A673 (cell line): Measurements from ENCODE around the gene SYNE1. TPM values are rescaled to one million over a fixed set of nuclear protein-coding genes. Genes with fewer than 3 reads are reported as not detected.

ENCODE experiments used
- BruUV-seq: library from RNA; stranded (reverse); fragments of 400-500 nt; replicated peaks from 2 replicates; lab custom pipeline; 2021; lab: Mats Ljungman, UMichigan
- CTCF ChIA-PET: fragments of 300-600 bp; sonication (Branson Sonifier 250); formaldehyde crosslinking; loops from one replicate; lab custom pipeline; 2022; ENCODE audit warnings: antibody characterized with exemption; lab: Charles Lee
- POLR2A ChIA-PET: fragments of 300-600 bp; sonication (Branson Sonifier 250); formaldehyde crosslinking; loops from one replicate; lab custom pipeline; 2022; ENCODE audit warnings: antibody characterized with exemption; ENCODE audit not compliant: low non-redundant PET; lab: Charles Lee
- DNase-seq: peaks from one replicate; pipeline ENCODE4 v3.0.0-alpha.2; 2015; ENCODE audit warnings: low spot score
- H3K27ac ChIP-seq: fragments of 200-600 bp; sonication (generic); 2 replicates; pipeline ENCODE4 v1.5.1; 2016; ENCODE audit warnings: mixed run types, low read depth, mild to moderate bottlenecking, mixed read lengths, antibody characterized with exemption, low read length; ENCODE audit not compliant: poor library complexity, severe bottlenecking
- H3K27me3 ChIP-seq: fragments of 200-600 bp; sonication (generic); replicated peaks from 2 replicates; pipeline ENCODE4 v1.6.1; 2017; ENCODE audit warnings: mixed run types, low read depth, mild to moderate bottlenecking, mixed read lengths, antibody characterized with exemption, low read length; ENCODE audit not compliant: insufficient read depth, poor library complexity
- H3K36me3 ChIP-seq: fragments of 200-600 bp; sonication (generic); 2 replicates; pipeline ENCODE4 v1.6.1; 2016; ENCODE audit warnings: mixed run types, mild to moderate bottlenecking, mixed read lengths, antibody characterized with exemption, low read length; ENCODE audit not compliant: insufficient read depth, poor library complexity, severe bottlenecking
- H3K4me1 ChIP-seq: fragments of 200-600 bp; sonication (generic); 2 replicates; pipeline ENCODE4 v1.6.1; 2017; ENCODE audit warnings: mixed run types, mild to moderate bottlenecking, mixed read lengths, antibody characterized with exemption, low read length; ENCODE audit not compliant: insufficient read depth, poor library complexity, severe bottlenecking
- H3K4me3 ChIP-seq: fragments of 200-600 bp; sonication (generic); 2 replicates; pipeline ENCODE4 v1.5.1; 2016; ENCODE audit warnings: low read depth, mixed run types, mild to moderate bottlenecking, mixed read lengths, low read length; ENCODE audit not compliant: poor library complexity, severe bottlenecking
- H3K9me3 ChIP-seq: fragments of 200-600 bp; sonication (generic); 2 replicates; pipeline ENCODE4 v1.6.1; 2016; ENCODE audit warnings: mixed run types, low read depth, mild to moderate bottlenecking, mixed read lengths, antibody characterized with exemption, low read length; ENCODE audit not compliant: poor library complexity, severe bottlenecking
- EZH2 ChIP-seq: fragments of 200-600 bp; sonication (generic); IDR thresholded peaks from 2 replicates; pipeline ENCODE4 v1.6.1; 2017; ENCODE audit warnings: borderline replicate concordance, low read depth, mild to moderate bottlenecking, mixed read lengths, antibody characterized with exemption, low read length; ENCODE audit not compliant: poor library complexity, severe bottlenecking
- intact Hi-C: fragments of 100-400 bp; cut with micrococcal nuclease; formaldehyde crosslinking; loops from one replicate; pipeline ENCODE4 v1.10.0; 2022; ENCODE audit not compliant: unreplicated experiment
- total RNA-seq: library from RNA; stranded (reverse); gene quantifications from 2 replicates; pipeline ENCODE4 v1.2.3, GENCODE V29; 2021
- TF ChIP-seq, protein P1 (sequence below): fragments of 300-800, 200-600 bp; sonication (generic); conservative IDR thresholded peaks from 2 replicates; pipeline ENCODE4 v1.5.1; 2017; ENCODE audit warnings: low read depth, mild to moderate bottlenecking, antibody characterized with exemption, low read length, moderate library complexity, mixed read lengths

Gene SYNE1
- total RNA-seq, 1 experiment from 2014 or later: 12.1 TPM

DNA sequence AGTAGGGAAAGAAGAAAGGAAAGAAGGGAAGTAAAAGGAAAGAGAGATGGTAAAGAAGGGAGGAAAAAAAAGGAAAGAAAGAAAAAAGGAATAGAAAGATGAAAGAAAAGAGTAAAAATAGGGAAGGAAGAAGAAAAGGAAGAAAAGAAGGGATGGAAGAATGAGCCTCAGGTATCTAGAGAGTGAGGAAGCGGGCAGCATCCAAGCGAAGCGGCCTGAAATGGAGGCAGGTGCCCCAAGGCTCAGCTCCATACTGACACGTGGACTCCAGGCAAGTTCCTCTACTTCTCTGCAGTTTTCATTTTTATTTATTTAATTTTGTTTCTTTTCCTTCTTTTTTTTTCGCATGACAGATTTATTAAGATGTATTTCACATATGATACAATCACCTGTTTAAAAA lies 456.6 kb downstream of the SYNE1 start:
- Histone ChIP-seq H3K27ac (no peak overlapping the region), H3K9me3 (no peaks in the 10 kb centered on the region), H3K4me1 (no peaks in the 10 kb centered on the region), H3K27me3 (no peaks in the 10 kb centered on the region), H3K36me3 (no peaks in the 10 kb centered on the region), H3K4me3 (no peak overlapping the region)
- no TSS peak for BruUV-seq
- DNase-seq: no peak
- intact Hi-C loops: no loop called here
- TF ChIP-seq, protein P1, sequence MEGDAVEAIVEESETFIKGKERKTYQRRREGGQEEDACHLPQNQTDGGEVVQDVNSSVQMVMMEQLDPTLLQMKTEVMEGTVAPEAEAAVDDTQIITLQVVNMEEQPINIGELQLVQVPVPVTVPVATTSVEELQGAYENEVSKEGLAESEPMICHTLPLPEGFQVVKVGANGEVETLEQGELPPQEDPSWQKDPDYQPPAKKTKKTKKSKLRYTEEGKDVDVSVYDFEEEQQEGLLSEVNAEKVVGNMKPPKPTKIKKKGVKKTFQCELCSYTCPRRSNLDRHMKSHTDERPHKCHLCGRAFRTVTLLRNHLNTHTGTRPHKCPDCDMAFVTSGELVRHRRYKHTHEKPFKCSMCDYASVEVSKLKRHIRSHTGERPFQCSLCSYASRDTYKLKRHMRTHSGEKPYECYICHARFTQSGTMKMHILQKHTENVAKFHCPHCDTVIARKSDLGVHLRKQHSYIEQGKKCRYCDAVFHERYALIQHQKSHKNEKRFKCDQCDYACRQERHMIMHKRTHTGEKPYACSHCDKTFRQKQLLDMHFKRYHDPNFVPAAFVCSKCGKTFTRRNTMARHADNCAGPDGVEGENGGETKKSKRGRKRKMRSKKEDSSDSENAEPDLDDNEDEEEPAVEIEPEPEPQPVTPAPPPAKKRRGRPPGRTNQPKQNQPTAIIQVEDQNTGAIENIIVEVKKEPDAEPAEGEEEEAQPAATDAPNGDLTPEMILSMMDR: no peak
- TF ChIP-seq EZH2: no peak
- CTCF ChIA-PET: no interaction called here
- POLR2A ChIA-PET: no interaction called here

DNA sequence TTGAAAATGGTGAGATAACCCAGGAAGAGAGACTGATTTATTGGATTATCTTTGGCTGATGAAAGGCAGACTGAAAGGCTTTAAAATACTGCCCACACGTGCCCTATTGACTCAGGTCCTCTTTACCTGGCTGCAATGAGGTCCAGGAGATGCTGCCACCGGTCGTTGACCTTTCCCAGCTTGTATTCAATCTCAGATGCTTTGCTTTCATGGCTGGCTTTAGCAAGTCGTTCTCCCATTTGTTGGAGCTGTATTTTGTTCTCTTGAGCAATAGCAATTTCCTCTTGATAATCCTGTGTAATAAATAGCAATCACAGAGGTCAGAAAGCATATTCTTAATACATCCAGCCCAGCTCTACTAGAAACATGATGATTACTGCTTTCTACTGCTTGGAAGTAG lies 460.9 kb downstream of the SYNE1 start:
- POLR2A ChIA-PET: no interaction called here
- Histone ChIP-seq H3K9me3 (no peaks in the 10 kb centered on the region), H3K4me3 (no peak overlapping the region), H3K27me3 (no peaks in the 10 kb centered on the region), H3K27ac (no peak overlapping the region), H3K36me3 (no peaks in the 10 kb centered on the region), H3K4me1 (no peaks in the 10 kb centered on the region)
- intact Hi-C loops: no loop called here
- no peak for DNase-seq
- no TSS peak for BruUV-seq
- CTCF ChIA-PET: no interaction called here
- TF ChIP-seq, protein P1: no peak
- TF ChIP-seq EZH2: no peak

DNA sequence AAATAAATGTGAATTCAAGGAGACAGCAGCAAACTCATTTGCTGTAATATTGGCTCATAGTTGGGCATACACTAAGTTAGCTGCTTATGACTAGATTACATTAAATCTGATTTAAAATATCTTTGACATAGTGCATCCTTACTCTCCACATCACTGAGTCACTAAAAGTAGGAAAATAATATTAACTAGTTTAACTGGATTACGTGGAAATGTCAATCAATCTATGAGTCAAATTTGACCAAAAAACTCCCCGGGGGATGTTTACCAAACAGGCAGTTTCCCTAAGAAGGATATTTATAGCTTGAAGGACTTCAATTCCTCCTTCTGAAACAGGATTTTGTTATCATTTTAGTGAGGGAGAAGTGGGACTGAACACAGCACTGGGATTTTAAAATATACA lies 463.2 kb downstream of the SYNE1 start:
- ChIA-PET POLR2A (no interaction called here), CTCF (no interaction called here)
- TF ChIP-seq EZH2: no peak
- TF ChIP-seq, protein P1: no peak
- no peaks in the 10 kb centered on the region for H3K36me3 ChIP-seq
- H3K27ac ChIP-seq: no peak overlapping the region
- no peaks in the 10 kb centered on the region for H3K9me3 ChIP-seq
- H3K4me1 ChIP-seq: no peaks in the 10 kb centered on the region
- H3K4me3 ChIP-seq: no peak overlapping the region
- no peaks in the 10 kb centered on the region for H3K27me3 ChIP-seq
- intact Hi-C loops: no loop called here
- no TSS peak for BruUV-seq
- DNase-seq: no peak
